Effector CD8-positive, alpha-beta T cell (primary cell): ENCODE results near the gene ELMO2.
"Not testable (repeated sequence)": the region's sequence is repeated elsewhere in the genome, so short reads cannot be mapped to it uniquely, and the experiment has no call there.

Experiments
- DNase-seq: peaks from one replicate; lab custom pipeline; 2025; lab: John Stamatoyannopoulos, UW

Gene ELMO2

DNA sequence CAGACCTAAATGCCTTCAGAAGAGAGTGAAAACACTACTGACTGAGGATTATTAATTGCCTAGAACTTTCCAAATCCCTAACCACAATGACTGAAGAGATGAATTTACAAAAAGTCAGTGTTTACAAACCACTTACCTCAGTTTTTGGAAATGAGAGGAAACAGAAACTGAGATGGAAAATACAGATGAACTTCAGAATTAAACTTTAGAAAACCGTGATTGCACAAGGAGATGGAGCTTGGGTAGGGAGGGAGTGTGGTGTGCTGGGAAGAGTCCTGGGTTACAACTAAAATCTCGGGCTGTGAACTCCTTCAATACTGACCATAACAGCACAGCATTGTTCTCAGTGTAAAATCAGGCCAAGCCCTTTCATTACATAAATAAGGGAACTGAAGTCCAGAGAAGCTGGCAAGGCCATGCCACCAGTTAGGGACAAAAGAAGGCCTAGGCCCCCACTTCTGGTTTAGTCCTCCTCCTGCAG lies 4.0 kb downstream of the ELMO2 start:
- no peak for DNase-seq

DNA sequence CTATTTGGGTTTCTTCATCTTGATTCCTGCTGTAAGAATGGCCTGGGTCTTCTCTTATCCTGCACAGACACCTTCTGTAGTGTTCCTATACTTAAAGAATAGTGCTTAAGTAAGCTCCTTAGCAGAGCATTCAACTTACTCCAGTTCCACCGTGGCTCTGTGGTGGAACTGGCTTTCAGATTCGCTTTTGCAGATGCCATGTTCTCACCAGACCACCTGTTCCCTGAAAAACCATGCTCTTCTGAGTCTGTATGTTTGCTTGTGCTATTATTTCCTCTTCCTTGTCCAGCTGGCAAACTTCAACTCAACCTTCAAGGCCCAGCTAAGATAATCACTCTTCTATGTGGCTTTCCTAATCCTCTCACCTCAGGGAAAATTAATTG lies 4.9 kb downstream of the ELMO2 start:
- no peak for DNase-seq

DNA sequence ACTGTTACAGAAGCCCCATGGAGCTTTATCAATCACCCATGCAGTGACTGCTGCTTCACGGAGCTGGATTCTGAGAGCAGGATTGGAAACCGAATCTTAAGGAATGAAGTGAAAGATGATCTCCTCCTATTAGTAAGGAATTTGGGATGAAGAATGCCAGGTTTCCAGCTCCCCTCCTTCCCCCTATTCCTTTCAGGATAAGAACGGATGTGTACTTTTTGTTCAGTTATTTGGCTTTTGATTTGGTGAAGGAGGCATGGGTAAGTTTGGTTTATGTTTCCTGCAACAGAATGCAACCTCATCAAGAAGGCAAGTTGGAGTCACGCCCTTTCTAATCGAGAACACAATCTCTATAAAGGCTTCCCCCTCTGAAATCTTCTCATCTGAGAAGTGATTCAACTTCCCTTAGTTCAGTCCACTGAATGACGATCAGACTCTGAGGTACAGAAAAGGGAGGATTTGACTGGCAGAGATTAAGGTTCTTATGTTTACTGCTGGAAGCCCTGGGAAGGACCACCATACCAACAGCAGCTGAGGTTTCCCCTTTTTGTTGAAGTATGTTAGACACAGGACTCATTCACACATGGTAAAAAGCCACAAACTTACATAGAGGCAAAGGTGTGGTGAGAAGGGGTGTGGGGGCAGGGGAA lies 5.5 kb downstream of the ELMO2 start:
- DNase-seq: no peak

DNA sequence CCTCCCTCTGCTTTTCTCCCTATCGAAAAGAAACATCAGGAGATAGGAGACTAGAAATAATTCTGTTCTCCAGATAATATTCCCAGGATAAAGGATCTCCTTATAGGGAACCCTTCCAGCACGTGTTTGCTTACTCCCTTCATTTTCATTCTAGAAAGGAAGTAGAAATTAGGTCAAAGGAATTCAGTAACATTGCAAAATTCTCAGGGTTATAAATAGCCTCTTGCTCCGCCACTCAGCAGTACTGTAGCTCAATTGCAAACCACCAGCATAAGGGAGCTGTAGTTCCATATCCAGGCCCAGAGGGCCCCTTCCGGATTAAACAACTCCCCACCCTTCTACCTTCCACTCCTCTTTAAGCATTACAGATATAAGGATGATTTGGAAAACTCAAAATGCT lies 6.2 kb downstream of the ELMO2 start:
- no peak for DNase-seq

DNA sequence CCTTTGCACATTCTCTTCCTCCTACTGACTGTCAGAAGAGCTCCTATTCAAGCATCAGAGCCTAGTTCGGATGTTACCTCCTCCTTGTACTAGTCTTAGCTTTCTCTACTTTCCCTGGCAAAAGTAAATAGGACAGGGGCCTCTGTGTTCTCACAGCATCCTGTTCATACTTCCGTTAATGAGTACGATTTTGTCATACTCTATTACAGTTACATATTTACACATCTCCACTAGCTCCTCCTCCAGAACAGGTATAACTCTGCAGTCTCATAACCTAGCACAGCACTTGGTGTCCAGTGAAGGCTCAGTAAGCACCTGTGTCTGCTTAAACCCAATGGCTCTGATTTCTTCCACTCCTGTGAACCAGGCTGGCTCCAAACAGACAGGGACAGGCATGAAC lies 7.0 kb downstream of the ELMO2 start:
- DNase-seq: no peak

DNA sequence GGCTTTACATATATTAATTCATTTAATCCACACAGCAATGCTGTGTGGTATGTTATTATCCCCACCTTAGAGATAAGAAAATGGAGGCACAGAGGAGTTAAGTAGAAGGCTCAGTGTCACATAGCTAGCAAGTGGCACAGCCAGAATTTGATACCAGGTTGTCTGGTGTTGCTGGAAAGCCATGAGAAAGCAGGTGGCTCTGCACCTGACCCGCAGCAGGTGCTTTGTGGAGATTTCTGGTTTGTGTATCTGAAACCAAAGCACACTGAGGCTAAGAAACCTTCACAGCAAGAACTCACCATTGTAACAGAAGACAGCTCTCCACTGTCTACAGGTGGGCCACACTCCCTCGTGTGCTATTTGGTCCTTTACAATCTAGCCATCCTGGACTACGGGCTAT lies 7.5 kb downstream of the ELMO2 start:
- DNase-seq: no peak

DNA sequence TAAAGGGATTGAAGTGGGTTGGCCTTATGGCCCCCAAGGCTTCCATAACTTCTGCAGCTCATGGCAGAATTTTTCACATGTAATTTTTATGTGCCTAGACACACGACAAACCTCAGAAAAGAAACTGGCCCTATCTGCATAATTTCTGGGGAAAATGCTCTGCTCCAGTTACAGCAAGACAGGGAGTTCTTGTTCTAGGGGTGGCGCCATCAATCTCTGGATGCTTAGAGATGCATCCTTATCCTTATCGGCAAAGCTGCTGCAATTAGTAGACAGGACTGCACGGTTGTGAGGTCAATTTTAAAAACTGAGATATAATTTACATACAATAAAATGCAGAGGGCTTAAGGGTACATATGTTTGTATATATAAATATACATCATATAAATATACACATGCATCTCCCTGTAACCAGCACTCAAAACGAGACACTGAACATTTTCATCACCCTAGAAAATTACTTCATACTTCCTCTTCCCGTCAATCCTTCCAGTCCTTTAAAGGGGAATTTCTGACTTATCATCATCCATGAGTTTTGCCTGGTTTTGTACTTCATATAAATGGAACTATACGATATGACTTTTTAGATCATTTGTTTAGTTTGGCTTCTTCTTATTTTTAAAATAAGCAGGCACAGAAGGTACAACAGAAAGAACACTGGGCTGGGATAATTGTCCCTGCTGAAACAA lies 10.2 kb downstream of the ELMO2 start:
- no peak for DNase-seq

DNA sequence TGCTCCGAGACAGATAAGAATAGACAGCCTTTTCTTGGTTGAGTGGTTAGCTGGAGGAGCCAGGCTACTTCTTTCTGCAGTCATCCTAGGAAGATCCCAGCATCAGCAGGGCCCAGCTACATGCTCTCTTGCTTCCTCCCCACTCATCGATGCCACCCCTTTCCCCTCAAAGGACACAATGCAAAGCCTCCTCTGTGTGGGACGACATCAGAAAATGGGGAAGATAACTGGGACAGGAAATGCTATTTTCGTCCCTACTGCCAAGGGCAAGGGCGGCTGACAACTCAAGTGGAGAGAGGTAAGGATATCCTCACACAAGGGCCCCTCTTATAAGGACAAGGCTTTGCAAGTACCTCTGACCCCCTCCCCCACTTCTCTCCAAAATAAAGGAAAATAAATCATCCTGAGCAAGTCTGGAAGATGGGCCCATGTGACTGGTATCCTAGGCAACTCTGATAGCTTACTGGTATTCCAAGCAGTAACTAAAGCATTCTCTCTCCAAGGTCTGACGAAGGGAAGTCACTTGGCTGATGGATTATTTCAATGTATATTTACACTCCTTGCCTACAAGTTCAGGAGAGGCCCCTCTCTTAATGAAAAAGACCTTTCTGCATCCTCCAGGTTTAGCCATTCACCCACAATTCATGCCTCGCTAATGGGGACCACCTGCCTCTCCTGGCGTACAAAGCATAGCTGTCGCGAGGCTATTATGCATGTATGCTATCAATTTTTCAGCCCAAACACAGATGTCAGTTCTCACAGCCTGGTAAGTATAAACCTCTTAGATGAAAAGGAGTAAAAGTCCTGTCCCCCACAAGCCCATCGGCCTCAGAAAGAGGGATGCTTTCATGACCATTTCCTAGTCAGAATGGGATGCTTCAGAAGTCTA lies 11.3 kb downstream of the ELMO2 start:
- no peak for DNase-seq

DNA sequence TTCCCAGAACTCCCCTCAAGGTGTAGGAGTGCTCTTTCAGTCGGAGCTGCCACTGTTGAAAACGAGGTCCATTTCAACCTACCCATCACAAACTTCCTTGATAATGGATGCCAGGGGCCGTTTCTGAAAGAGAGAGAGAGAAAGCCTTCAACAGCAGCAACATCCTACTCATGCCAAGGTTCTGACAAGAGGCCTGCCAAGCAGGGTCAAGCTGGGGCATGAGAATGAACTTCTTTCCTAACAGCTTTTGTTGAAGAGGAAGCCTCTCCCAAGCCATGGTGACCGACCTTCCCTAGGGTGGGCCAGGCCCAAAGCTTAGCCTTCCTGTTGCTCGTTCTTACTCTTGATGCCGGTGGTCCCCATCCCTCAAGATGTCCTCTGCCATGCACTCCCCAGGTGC lies 12.4 kb downstream of the ELMO2 start:
- no peak for DNase-seq

DNA sequence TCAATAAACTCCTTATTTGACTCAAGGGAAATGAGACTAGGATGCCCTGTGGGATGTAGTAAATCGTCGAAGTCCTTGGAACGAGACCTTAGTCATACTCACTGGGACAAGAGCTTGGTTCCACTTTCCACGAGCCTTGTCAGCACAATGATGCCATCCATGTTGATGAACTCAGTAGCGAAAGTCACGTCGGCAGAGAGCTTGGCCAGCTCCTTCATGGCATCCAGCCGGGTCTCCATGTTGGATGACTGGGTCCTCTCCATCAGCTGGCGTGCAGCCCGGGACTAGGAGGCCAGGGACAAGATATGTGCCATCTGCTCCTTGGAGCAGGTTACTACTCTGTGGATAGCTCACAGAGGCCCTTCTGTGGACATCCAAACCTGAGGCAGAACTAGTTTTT lies 17.5 kb downstream of the ELMO2 start:
- DNase-seq: no peak

DNA sequence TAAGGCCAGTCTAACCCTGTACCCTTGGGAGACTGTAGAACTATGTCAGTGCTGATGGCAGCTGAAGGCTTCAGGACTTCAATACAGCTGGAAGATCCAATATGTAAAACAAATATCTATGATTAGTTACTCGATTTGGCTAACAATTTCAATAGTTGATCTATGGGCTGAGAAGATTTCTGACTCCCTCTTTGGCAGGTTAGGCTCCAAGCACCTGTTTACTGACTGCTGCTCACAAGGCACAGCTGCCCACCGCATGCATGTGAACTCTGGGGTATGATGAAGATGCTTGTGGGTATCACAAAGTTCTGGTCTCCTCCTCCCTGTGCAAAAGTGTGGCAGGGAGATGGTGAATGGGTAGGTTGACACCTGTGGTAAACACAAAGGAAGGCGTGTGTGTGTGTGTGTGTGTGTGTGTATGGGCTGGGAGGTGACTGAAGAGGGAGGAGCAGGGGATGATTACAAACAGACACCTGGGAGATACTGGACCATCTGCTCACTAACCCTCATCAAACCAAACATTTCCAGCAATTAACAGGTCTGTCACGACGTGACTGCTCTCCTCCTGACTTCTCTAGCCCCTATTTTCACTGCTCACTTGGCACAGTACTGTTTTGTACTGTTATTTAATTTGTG lies 18.1 kb downstream of the ELMO2 start:
- no peak for DNase-seq

DNA sequence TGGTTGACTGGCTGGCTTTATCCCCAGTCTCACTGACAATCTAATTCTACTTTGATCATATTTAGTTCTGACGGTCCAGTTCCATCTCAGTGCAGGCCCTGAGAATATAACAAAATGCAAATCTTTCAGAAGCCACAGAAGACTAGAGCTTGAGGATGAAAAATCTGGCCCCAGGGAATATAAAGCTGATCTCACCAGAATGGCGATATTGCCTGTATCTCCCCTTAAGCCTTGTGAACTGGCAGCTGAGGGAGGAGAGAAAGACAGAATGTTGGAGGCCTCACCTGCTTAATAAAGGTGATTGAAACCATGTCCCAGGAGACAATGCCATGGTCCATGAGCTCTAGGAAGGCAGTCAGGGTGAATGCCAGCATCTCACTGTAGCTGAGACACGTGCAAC lies 19.4 kb downstream of the ELMO2 start:
- not testable (repeated sequence) for DNase-seq

DNA sequence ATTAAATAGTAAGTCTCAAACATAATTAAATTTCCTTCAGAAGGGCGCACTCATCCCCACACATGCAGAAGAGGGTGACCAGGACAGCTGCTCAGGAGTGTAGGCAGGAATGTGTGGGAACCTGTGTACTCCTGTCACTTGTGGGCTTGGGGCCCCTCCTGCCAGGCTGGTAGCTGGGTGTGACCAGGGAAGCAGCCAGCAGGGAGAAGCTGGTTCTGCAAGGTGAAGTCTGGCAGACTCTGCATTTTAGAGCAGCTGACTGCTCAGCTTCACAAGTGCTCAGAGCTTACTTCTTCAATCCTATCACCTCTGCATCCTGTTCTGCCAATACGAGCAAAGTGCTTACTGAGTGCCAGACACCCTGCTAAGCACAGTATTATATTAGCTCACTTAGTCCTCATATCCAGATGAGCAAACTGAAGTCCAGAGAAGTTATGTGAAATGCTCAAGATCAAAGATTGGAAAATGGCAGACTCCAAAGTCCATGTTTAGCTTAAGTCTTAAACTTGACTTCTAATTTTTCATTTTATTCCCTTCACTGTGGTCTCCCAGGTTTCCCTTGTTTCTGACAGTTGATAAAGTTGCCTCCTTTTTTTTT lies 27.9 kb downstream of the ELMO2 start:
- no peak for DNase-seq

DNA sequence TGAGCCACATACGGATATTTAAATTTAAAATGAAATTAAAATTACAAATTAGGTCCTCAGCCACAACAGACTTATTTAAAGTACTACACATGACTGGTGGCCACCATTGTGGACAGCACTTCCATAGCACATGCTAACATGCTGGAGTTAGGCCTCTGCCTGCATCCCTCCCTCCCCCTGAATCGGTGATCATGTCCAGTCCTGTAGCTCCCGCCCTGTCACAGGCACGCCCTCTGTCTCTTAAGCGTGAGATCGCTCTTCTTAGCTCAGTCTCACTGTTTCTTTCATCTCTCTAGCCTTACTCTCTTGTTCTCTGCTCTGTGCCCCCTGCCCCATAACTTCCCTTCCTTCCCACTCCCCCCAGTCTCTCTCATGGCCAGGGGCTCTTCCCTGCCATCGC lies 28.9 kb downstream of the ELMO2 start:
- DNase-seq: no peak

DNA sequence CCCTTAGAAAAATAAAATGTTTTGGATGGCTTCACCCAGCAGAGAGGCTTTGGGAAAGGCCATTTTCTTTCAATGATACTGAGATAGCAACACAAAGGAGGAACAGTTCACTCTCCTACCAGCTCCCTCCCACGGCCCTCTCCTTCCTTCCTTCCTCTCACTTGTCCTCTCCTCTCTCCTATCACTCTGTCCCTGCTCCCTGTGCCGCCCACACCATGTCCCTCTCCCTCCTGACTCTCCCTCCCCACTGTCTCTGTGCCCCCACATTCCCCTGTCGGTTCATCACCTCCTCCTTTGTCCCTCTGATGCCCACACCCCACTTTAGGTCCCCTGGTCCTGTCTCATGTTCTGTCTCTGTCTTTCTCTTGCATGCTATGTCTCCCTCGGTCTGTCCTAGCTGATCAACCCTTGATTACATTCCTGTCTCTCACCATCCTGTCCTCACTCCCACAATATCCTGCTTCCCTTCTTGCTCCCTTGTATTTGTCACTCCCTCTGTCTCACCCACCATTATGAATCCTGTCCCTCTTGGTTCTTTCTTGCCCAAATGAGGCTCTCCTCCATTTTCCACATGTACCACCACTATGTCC lies 30.1 kb downstream of the ELMO2 start:
- DNase-seq: no peak

DNA sequence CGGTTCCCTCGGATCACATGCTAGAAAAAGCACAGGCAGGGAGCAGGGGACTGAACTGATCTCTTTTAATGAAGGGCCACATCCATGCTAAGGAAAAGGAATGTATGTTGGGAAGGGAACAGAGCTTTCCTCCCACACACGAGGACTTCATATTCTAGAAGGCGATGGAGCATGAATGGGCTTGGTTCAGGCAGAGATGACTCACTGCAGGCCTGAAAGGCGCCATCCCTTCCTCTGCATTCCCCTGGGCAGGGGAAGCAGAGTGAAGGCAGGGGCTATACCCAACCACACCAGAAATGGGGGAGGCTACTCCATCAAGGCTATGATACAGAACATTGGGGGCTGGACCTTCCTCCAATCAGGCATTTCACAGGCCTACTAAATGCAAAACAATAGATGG lies 30.6 kb downstream of the ELMO2 start:
- DNase-seq: no peak

DNA sequence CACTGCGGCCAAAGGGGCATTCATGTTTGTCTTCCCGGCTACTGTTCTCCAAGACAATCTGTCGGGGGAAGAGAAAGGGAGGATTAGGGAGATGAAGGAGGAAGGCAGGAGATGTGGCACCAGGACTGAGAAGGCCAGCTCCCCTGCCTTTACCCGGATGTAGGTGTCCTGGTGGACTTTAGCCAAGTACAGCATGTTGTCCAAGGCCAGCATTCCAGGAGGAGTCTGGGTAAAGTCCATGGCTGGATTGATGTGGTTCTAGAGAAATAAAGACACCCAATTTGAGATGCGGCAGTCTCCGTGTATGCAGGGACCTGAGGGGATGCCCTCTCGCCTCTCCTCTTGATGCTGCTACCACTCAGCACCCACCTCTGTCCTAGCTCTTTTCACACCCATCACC lies 32.0 kb downstream of the ELMO2 start:
- no peak for DNase-seq

DNA sequence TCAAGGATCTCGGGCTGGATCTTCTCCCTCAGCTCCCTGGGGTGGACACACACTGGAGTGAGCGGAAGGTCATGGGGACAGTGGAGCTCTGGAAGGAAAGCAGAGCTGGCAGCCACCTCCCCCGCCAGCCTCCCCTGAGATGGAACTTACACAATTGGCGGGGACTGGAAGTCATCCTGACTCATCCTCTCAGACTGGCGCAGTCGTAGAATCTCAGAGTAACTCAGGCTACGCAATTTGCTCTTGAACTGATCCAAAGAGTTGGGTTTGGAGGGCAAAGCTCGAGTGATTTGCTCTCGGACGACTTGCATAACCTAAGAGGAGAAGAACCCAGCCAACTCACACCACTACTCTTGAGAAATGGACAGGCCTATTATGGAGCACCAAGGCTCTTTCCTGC lies 34.8 kb downstream of the ELMO2 start:
- DNase-seq: no peak

DNA sequence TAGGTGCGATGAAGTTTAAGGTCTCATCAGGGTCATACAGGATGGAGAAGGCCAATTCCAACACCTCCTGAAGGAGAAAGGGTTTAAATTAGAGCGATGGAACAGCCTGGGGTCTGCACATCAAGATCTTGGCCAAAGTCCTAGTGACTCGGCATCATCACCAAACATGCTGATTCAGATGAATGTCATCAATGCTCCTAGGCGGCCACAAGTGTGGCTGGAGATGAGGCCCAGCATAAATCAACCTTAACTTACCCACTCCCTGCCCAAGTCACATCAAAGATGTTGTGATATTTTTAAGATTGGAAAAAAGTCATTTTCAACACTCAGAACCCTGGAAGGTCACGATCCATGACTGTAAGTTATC lies 37.5 kb downstream of the ELMO2 start:
- DNase-seq: no peak

DNA sequence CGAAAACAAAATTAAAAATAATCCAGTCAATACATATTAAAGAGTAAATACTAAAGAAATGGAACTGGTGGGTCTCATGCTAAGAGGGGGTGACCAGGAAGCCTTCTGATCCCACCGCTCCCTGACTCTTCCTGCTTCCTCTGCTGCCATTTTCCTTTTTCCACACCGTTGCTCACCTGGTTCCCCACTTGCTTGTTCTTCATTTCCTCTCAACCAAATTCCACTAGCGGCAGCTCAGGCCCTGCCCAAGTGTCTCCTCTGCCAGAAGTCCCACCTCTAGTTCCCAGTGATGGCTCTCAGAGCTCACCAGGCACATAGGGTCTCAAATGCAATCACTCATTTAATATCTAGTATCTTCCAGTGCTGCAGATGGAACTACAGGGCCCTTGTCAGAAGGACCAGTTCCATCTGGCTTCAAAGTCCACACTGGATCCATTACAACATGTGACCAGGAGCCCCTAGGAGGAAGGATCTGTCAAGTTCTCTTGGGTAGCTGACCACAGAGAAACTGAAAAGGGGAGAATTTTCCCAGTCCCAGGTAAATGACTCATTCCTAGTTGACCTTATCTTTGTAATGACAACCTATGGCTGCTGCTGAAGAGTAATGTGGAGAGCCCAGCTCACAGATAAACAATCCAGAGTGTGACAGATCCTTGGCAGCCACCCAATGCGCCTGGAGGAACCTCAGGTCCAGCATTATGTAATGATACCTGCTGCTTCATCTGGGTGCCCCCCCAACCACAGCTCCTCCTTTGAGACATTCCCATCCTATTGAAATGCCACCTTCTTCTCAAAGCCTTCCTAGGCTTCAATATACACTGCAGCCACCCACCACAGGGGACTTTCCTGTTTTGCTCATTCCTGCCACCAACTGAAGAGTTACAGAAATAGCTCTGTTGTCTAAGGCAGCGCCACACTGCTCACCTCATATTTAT lies 38.2 kb downstream of the ELMO2 start:
- no peak for DNase-seq

DNA sequence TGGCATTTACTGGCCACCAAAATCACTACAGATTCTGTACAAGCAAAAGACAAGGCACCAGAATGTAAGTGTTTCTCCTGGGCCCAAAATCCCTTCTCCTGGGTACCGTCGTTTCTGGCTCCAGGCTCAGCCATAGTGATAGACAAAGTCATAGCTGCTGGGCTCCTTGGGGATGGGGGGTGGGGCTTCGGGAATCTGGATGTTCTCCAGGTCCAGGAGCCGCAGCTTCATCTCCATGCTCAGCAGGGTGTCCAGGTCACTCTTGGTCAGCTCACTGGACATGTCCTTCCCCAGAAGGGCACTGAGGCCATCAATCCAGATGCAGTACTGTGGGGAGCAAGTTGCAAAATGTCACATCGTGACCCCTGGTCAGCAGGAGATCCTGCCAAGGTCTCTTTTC lies 39.2 kb downstream of the ELMO2 start:
- DNase-seq: no peak
